Measurements from ENCODE around the gene RSAD1. TPM values are rescaled to one million over a fixed set of nuclear protein-coding genes. Genes with fewer than 3 reads are reported as not detected.
A peak's percentile ranks its signal among the peaks of the same experiment; 100 is the strongest.

Gene RSAD1
- total RNA-seq, 2 donors from 2014 or later, result 29.2 to 34.0 TPM

DNA sequence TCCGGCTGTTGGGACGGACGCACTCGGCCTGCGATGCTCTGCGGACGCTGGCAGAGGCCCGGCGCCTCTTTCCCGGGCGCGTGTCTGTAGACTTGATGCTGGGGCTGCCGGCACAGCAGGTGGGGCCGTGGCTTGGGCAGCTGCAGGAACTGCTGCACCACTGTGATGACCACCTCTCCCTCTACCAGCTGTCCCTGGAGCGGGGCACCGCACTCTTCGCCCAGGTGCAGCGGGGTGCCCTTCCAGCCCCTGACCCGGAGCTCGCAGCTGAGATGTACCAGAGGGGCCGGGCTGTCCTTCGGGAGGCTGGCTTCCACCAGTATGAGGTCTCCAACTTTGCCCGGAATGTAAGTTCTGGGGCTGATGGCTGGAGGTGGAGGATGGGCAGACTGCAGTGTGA lies 3.5 kb downstream of the RSAD1 start:
- DNase-seq (no peak), ATAC-seq (replicated peaks in 1 of 2) (no peak)
- Mint-ChIP-seq H3K4me3 (no peak overlapping the region), H3K27me3 (ENCODE audit: low read depth) (no peaks in the 10 kb centered on the region), H3K4me1 (ENCODE audit: low read depth) (peaks cover 32% of the 10 kb centered on the region), H3K9me3 (no peaks in the 10 kb centered on the region), H3K27ac (no peak overlapping the region), H3K36me3 (ENCODE audit: insufficient read depth in 2 of 2) (peaks cover 5 to 9% of the 10 kb centered on the region in 2 donors)

DNA sequence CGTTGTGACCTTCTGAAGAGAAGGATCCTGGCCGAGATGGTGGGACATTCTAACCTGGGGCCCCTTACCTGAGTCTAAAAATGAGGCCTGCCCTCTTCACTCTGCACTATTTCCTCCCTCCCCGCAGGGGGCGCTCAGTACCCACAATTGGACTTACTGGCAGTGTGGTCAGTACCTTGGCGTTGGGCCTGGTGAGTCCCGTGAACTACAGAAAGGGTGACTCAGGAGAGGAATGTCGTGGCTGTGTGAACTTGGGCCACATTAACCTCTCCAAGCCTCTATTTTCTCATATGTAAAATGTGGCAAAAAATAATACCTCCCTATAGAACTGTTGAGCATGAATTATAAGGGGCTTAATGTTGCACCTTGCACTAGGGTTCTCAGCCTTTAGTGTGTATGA lies 3.9 kb downstream of the RSAD1 start:
- ATAC-seq (replicated peaks in 1 of 2), result peak; percentile 36 to 47
- peak; percentile 81 to 90 for DNase-seq
- Mint-ChIP-seq H3K27ac (peak overlapping the region; percentile 92), H3K4me1 (ENCODE audit: low read depth) (peaks cover 36% of the 10 kb centered on the region), H3K9me3 (no peaks in the 10 kb centered on the region), H3K36me3 (ENCODE audit: insufficient read depth in 2 of 2) (peaks cover 5 to 9% of the 10 kb centered on the region in 2 donors), H3K4me3 (no peak overlapping the region), H3K27me3 (ENCODE audit: low read depth) (no peaks in the 10 kb centered on the region)

DNA sequence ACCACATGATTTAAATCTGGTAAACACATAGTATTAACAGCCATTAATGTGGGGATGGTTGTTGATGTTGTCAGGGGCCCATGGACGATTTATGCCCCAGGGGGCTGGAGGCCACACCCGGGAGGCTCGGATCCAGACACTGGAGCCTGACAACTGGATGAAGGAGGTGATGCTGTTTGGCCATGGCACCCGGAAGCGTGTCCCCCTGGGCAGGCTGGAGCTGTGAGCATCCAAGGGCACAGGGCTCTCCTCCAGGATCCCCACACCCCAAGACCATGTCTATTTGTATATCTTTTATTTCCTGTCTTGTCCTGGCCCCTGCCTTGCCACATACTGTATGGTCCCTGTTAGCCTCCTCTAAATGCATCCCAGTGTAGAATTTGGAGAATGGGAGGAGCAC lies 4.6 kb downstream of the RSAD1 start:
- DNase-seq (no peak), ATAC-seq (replicated peaks in 1 of 2) (no peak)
- peaks cover 5 to 9% of the 10 kb centered on the region in 2 donors for H3K36me3 Mint-ChIP-seq (ENCODE audit: insufficient read depth in 2 of 2)
- H3K27ac Mint-ChIP-seq, result no peak overlapping the region
- no peaks in the 10 kb centered on the region for H3K9me3 Mint-ChIP-seq
- peaks cover 36% of the 10 kb centered on the region for H3K4me1 Mint-ChIP-seq (ENCODE audit: low read depth)
- H3K27me3 Mint-ChIP-seq (ENCODE audit: low read depth), result no peaks in the 10 kb centered on the region
- H3K4me3 Mint-ChIP-seq, result no peak overlapping the region

DNA sequence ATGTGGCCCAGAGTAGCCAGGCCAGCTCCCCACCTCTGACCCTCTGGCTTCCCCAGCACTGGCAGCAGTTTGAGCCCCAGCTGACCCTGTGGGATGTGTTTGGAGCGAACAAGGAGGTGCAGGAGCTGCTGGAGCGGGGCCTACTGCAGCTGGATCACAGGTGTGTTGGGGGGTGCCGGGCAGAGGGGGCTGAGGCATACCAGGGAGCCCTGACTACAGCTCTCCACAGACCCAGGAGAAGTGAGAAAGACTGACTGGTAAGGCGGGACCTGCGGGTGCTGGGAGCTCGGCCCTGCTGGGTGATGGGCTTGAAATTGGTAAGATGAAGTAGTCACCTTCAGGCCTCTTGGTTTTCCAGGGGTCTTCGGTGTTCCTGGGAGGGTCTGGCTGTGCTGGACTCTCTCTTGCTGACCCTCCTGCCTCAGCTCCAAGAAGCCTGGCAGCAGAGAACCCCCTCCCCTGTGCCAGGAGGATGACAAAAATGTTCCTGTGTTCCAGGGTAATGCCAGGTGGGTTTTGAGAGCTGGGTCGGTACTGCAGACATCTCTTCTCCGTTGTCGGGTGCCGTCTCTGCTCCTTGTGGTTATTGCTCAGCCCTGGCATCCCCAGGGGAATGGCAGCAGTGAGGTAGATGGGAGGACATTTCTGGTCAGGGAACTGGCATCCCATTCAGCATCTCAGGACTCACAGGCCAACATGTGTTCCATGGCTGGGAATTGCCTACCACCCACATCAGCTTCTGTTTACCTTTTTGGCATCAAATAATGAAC lies 5.9 kb downstream of the RSAD1 start:
- Mint-ChIP-seq H3K27me3 (ENCODE audit: low read depth) (no peaks in the 10 kb centered on the region), H3K9me3 (no peaks in the 10 kb centered on the region), H3K4me3 (no peak overlapping the region), H3K4me1 (ENCODE audit: low read depth) (peaks cover 30% of the 10 kb centered on the region), H3K27ac (peak overlapping the region; percentile 30), H3K36me3 (ENCODE audit: insufficient read depth in 2 of 2) (peaks cover 5 to 9% of the 10 kb centered on the region in 2 donors)
- DNase-seq, result no peak
- no peak for ATAC-seq (replicated peaks in 1 of 2)

DNA sequence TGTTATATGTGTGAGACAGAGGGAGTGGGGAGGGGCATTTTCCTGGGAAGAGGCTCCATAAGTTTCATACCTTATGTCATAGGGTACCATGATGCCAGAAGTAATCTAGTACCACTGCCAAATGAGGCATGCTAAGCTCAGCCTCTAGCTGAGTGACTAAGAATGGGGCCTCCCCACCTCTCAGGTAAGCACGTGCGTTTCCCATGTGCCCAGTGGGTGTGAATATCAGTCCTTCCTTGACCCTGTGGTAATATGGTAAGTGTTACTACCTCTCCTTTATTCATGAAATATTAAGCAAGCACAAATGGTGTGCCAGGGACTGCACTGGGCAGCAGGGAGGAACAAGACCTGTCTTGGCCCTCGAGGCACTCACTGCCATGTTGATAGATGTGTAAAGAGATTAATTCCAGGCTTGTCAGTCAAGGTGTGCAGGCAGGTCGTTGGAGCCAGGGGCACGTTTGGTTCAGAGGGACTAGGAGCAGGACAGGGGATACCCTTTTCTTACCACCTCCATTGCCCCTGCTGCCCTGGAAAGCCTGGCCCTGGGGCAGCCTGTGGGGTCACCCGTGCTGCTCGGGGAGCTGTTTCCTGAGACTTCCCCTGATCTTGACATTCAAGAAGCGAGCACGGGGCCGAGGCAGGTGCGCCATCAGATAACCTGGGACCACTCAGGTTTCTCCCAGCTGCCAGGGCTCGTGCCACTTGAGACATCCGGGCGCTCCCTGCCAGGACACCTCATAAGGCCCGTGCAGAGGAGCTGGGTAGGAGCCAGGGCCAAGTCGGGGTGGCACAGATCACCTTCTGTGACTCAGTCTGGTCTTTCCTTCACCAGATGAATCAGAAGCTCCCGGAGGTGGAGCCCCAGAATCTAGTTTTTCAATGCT lies 8.8 kb downstream of the RSAD1 start:
- Mint-ChIP-seq H3K4me1 (ENCODE audit: low read depth) (peaks cover 18% of the 10 kb centered on the region), H3K27ac (no peak overlapping the region), H3K9me3 (no peaks in the 10 kb centered on the region), H3K36me3 (ENCODE audit: insufficient read depth in 2 of 2) (peaks cover 4 to 9% of the 10 kb centered on the region in 2 donors), H3K27me3 (ENCODE audit: low read depth) (no peaks in the 10 kb centered on the region), H3K4me3 (no peak overlapping the region)
- ATAC-seq (replicated peaks in 1 of 2) (peak; percentile 83), DNase-seq (peak in 1 of 2 donors; percentile 35)

DNA sequence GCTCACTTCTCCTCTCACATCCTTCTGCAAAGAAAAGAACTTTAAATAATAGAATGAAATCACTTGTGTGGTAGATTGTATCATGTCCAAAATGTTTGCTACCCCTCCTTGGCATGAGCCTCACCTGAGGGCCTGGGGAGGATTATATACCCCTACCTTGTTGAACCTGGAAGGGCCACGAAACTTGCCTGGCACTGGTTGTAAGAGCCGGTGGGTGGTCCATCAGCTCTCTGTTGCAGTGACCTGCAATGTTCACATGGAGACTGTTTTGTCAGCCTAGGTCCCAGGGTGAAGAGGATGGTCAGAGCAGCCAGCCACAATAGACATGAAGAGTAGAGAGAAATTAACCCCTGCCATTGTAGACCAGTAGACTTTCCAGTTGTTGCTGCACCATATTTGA lies 10.2 kb downstream of the RSAD1 start:
- no peaks in the 10 kb centered on the region for H3K27me3 Mint-ChIP-seq (ENCODE audit: low read depth)
- peaks cover 12% of the 10 kb centered on the region for H3K4me1 Mint-ChIP-seq (ENCODE audit: low read depth)
- no peak overlapping the region for H3K4me3 Mint-ChIP-seq
- ATAC-seq (replicated peaks in 1 of 2) (no peak), DNase-seq (no peak)
- no peaks in the 10 kb centered on the region for H3K9me3 Mint-ChIP-seq
- H3K27ac Mint-ChIP-seq, result no peak overlapping the region
- peaks cover 2 to 4% of the 10 kb centered on the region in 2 donors for H3K36me3 Mint-ChIP-seq (ENCODE audit: insufficient read depth in 2 of 2)

DNA sequence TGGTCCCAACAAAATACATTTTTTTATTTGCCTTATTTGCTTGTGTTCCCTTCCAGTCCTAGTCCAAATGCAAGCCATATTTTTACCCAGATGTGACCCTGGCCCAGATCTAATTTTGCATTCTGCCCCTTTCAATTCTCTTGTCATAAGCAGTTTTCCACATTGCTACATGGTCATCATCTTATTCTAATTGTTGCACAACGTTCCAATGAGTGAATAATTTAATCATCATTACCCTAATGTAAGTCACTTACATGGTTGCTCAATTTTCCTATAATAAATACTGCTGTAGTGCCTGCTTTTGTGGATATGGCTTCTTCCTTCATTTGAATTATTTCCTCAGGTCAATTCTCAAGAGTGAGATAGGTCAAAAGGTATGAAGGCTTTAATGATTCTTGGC lies 12.8 kb downstream of the RSAD1 start:
- no peak for DNase-seq
- no peaks in the 10 kb centered on the region for H3K36me3 Mint-ChIP-seq (ENCODE audit: insufficient read depth in 2 of 2)
- no peaks in the 10 kb centered on the region for H3K27me3 Mint-ChIP-seq (ENCODE audit: low read depth)
- H3K4me3 Mint-ChIP-seq, result no peak overlapping the region
- H3K4me1 Mint-ChIP-seq (ENCODE audit: low read depth), result peaks cover 12% of the 10 kb centered on the region
- H3K27ac Mint-ChIP-seq, result no peak overlapping the region
- H3K9me3 Mint-ChIP-seq, result no peaks in the 10 kb centered on the region
- ATAC-seq (replicated peaks in 1 of 2), result no peak

DNA sequence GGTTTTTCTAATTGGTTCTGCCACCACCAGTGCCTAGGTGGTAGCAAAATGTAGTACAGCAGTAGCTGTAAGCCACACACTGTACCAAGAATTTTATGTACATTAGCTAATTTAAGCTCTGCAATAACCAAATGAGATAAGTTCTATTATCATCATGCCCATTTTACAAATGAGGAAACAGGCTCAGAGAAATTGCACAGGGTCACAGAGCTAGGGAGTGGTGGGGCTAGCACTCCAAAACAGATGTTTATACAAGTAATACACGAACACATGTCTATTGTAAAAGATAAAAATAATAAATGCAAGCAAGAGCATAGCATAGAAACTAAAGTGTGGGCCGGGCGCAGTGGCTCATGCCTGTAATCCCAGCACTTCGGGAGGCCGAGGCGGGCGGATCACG lies 13.6 kb downstream of the RSAD1 start:
- ATAC-seq (replicated peaks in 1 of 2) (no peak), DNase-seq (no peak)
- H3K27me3 Mint-ChIP-seq (ENCODE audit: low read depth), result no peaks in the 10 kb centered on the region
- H3K9me3 Mint-ChIP-seq, result no peaks in the 10 kb centered on the region
- H3K27ac Mint-ChIP-seq, result no peak overlapping the region
- H3K4me1 Mint-ChIP-seq (ENCODE audit: low read depth), result peaks cover 10% of the 10 kb centered on the region
- H3K4me3 Mint-ChIP-seq, result no peak overlapping the region
- H3K36me3 Mint-ChIP-seq (ENCODE audit: insufficient read depth in 2 of 2), result no peaks in the 10 kb centered on the region

DNA sequence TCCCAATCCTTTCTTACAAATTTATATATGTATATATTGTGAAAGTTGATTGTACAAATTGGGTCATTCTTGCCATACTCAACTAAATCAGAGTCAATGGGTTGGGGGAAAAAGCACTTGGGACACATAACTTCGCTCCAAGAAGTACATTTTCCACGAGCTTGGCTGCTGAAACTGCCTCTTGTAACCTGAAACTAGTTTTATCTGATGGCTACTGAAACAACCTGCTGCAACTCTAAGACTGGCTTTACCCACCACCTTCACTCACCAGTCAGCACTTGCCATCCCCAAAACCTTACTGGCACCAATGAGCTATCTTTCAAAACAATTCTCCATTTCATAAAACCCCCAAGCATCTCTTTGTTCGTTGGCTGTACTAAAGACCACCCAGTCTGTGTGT lies 15.1 kb downstream of the RSAD1 start:
- no peak overlapping the region for H3K4me3 Mint-ChIP-seq
- ATAC-seq (replicated peaks in 1 of 2), result no peak
- no peaks in the 10 kb centered on the region for H3K4me1 Mint-ChIP-seq (ENCODE audit: low read depth)
- H3K36me3 Mint-ChIP-seq (ENCODE audit: insufficient read depth in 2 of 2), result no peaks in the 10 kb centered on the region
- no peak for DNase-seq
- H3K27ac Mint-ChIP-seq, result no peak overlapping the region
- no peaks in the 10 kb centered on the region for H3K9me3 Mint-ChIP-seq
- no peaks in the 10 kb centered on the region for H3K27me3 Mint-ChIP-seq (ENCODE audit: low read depth)

DNA sequence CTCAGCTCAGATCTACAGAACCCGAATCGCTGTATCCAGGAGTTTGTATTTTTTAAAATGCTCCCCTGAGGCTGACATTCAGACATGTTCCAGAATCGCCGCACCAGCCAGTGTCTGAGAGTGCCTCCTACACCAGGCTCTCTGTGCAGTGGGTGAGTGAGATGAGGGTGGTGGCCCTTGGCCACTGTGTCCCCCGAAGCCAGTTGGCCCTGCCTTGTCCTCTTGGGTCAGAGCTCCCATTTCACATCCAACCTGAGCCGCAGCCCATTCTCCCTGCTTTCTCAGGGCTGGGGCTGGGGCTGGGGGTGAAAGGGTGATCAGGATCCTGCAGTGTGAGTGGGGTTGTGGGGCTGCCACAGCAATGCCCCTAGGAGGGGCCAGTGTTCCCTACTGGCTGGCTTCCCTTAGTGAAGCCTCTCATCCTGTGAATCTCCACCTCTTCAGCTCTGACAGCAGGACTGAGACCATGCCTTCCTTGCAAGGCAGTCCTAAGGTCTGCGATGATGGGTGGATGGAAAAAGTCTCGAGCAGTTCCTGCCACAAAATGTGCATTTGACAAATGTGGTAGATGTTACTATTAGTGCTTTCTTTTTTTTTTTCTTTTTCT lies 16.7 kb downstream of the RSAD1 start:
- ATAC-seq (replicated peaks in 1 of 2), result no peak
- Mint-ChIP-seq H3K27me3 (ENCODE audit: low read depth) (no peaks in the 10 kb centered on the region), H3K27ac (no peak overlapping the region), H3K4me3 (no peak overlapping the region), H3K9me3 (no peaks in the 10 kb centered on the region), H3K36me3 (ENCODE audit: insufficient read depth in 2 of 2) (no peaks in the 10 kb centered on the region), H3K4me1 (ENCODE audit: low read depth) (no peaks in the 10 kb centered on the region)
- no peak for DNase-seq

DNA sequence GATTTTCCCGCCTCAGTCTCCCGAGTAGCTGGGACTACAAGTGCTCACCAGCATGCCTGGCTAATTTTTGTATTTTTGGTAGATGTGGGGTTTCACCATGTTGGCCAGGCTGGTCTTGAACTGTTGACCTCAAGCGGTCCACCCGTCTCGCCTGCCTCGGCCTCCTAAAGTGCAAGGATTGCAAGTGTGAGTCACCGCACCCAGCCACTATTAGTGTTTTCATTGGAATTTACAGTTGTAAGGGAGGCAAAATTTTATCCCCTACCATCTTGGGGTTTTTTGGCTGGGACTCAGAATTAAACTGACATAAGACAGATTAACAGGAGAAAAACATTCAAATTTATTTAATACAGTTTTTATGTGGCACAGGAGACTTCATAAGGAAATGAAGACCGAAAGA lies 17.3 kb downstream of the RSAD1 start:
- Mint-ChIP-seq H3K27me3 (ENCODE audit: low read depth) (no peaks in the 10 kb centered on the region), H3K9me3 (no peaks in the 10 kb centered on the region), H3K27ac (no peak overlapping the region), H3K4me1 (ENCODE audit: low read depth) (no peaks in the 10 kb centered on the region), H3K36me3 (ENCODE audit: insufficient read depth in 2 of 2) (no peaks in the 10 kb centered on the region), H3K4me3 (no peak overlapping the region)
- ATAC-seq (replicated peaks in 1 of 2) (no peak), DNase-seq (no peak)

DNA sequence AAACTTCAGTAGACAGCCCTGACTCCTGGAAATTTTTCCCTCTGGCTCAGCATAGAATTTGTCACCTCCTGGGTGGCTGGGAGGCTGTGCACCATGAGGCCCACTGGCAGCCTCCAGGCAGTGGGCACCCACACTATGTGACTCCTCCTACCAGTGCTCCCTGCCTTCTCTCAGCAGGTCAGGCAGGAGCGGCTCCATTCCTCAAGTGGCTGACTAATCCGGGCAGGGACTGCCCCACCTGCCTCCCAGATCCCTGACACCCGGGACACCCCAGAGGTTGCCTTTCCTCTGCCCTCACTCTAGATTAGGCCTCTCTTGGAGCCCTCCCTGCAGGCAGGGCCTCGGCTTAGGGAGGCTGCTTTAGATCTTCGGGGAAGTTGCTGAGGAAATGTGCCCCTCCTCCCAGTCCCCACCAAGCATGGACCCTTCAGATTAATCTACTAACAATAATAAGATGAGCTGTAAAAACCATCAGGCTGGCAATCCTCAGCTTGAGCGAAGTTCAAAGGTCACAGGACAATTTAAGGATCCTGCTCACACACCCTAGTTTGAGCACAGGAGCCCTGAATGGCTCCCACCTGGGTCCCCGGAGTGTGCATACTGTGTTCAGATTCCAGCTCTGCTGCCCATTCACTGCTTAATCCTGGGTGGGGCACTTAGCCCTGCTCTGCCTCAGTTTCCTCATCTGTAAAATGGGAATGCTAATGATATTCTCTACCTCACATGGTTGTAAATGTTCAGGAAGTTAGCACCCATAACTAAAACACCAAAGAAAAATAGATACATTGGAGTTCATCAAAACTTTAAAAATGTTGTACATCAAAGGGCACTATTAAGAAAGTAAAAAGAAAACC lies 19.6 kb downstream of the RSAD1 start:
- Mint-ChIP-seq H3K4me3 (no peak overlapping the region), H3K27me3 (ENCODE audit: low read depth) (no peaks in the 10 kb centered on the region), H3K9me3 (no peaks in the 10 kb centered on the region), H3K27ac (no peak overlapping the region), H3K4me1 (ENCODE audit: low read depth) (peaks cover 1% of the 10 kb centered on the region), H3K36me3 (ENCODE audit: insufficient read depth in 2 of 2) (no peaks in the 10 kb centered on the region)
- ATAC-seq (replicated peaks in 1 of 2) (no peak), DNase-seq (no peak)
